ENCODE measurements around the gene IGFL2.

DNA sequence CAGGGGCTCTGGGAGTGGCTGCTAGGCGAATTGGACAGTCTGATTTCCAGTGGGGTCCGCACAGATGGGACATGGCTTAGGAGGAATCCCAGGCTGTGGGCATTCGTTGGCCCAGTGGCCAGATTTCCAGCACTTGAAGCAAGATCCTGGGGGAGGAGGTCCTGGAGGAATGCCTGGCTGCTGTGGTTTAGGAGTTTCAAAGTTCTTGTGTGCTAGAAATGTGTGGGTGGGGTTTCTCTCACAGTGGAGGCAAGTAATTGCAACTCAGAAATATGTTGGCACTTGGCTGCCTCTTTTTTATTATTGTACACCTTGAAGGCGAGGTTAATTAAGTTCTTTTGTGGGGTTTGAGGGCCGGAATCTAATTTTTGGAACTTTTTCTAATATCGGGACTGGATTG, 40.7 kb upstream of the IGFL2 start:
- TF ChIP-seq, protein P1, sequence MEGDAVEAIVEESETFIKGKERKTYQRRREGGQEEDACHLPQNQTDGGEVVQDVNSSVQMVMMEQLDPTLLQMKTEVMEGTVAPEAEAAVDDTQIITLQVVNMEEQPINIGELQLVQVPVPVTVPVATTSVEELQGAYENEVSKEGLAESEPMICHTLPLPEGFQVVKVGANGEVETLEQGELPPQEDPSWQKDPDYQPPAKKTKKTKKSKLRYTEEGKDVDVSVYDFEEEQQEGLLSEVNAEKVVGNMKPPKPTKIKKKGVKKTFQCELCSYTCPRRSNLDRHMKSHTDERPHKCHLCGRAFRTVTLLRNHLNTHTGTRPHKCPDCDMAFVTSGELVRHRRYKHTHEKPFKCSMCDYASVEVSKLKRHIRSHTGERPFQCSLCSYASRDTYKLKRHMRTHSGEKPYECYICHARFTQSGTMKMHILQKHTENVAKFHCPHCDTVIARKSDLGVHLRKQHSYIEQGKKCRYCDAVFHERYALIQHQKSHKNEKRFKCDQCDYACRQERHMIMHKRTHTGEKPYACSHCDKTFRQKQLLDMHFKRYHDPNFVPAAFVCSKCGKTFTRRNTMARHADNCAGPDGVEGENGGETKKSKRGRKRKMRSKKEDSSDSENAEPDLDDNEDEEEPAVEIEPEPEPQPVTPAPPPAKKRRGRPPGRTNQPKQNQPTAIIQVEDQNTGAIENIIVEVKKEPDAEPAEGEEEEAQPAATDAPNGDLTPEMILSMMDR (conservative IDR thresholded peaks at IDR 0.05; ENCODE audit: low read length), result no peak
- no peak for TF ChIP-seq EZH2phosphoT487 (IDR thresholded peaks at IDR 0.05; ENCODE audit: borderline replicate concordance)
